ENCODE results near the gene GRB7. TPM values are rescaled to one million over a fixed set of nuclear protein-coding genes. Genes with fewer than 3 reads are reported as not detected.
A peak's percentile ranks its signal among the peaks of the same experiment; 100 is the strongest.

The GRB7 gene
- total RNA-seq, 4 donors from 2014 or later = 14.0 to 64.0 (median 26.3) TPM

GRCh38 chr17:39742126-39742855, 4.6 kb downstream of the GRB7 start:
- Histone ChIP-seq H3K36me3 (peaks cover 0 to 43% (median 0%) of the 10 kb centered on the region in 3 donors), H3K9me3 (no peaks in the 10 kb centered on the region), H3K4me3 (no peak overlapping the region), H3K4me1 (peaks cover 0 to 34% (median 15%) of the 10 kb centered on the region in 4 donors), H3K27me3 (no peaks in the 10 kb centered on the region), H3K27ac (no peak overlapping the region)
- TF ChIP-seq CTCF (IDR thresholded peaks at IDR 0.05) (no peak), POLR2A (IDR thresholded peaks at IDR 0.05) (no peak)
- DNase-seq = peak in 1 of 3 donors; percentile 43

GRCh38 chr17:39742856-39743436, 5.2 kb downstream of the GRB7 start:
- peaks cover 0 to 43% (median 0%) of the 10 kb centered on the region in 3 donors for H3K36me3 ChIP-seq
- peak in 1 of 3 donors; percentile 37 for DNase-seq
- H3K4me3 ChIP-seq = no peak overlapping the region
- no peaks in the 10 kb centered on the region for H3K9me3 ChIP-seq
- H3K27me3 ChIP-seq = no peaks in the 10 kb centered on the region
- peaks cover 0 to 34% (median 14%) of the 10 kb centered on the region in 4 donors for H3K4me1 ChIP-seq
- H3K27ac ChIP-seq = no peak overlapping the region
- TF ChIP-seq CTCF (IDR thresholded peaks at IDR 0.05) (no peak), POLR2A (IDR thresholded peaks at IDR 0.05) (no peak)

DNA sequence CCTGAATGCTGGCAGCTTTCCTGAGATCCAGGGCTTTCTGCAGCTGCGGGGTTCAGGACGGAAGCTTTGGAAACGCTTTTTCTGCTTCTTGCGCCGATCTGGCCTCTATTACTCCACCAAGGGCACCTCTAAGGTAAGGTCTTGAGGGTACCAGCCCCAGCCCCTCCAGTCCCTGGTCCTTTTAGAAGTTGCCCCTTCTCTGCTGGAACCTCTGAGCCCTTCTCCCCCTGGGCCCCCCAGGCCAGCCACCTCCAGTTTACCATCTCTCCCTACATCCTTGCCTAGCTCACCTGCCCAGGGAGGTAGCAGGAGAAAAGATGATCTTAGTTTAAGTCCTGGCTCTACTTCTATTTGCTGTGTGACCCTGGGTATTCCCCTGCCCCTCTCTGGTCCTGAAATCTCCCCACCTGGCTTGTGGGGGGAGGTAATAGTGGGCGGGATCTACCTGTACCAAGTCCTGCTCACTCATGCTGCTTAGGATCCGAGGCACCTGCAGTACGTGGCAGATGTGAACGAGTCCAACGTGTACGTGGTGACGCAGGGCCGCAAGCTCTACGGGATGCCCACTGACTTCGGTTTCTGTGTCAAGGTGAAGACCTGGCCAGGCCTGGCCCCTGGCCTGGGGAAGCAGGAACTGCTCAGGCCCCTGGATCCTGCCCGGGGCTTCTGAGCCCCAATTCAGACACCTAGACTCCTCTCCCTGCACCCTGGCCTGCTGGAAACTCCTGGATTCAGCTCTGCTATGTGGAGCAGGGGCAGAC, 6.5 kb downstream of the GRB7 start:
- Histone ChIP-seq H3K9me3 (no peaks in the 10 kb centered on the region), H3K4me1 (peaks cover 0 to 21% (median 3%) of the 10 kb centered on the region in 4 donors), H3K27ac (no peak overlapping the region), H3K27me3 (no peaks in the 10 kb centered on the region), H3K4me3 (no peak overlapping the region), H3K36me3 (peaks cover 0 to 43% (median 0%) of the 10 kb centered on the region in 3 donors)
- TF ChIP-seq CTCF (IDR thresholded peaks at IDR 0.05) = no peak
- TF ChIP-seq POLR2A (IDR thresholded peaks at IDR 0.05) = no peak
- DNase-seq = peak in 1 of 3 donors; percentile 29

GRCh38 chr17:39744836-39745215, 7.1 kb downstream of the GRB7 start:
- Histone ChIP-seq H3K4me1 (peaks cover 0 to 16% (median 0%) of the 10 kb centered on the region in 4 donors), H3K4me3 (no peak overlapping the region), H3K36me3 (peaks cover 0 to 43% (median 0%) of the 10 kb centered on the region in 3 donors), H3K27ac (no peak overlapping the region), H3K27me3 (no peaks in the 10 kb centered on the region), H3K9me3 (no peaks in the 10 kb centered on the region)
- peak in 1 of 3 donors; percentile 22 for DNase-seq
- TF ChIP-seq CTCF (IDR thresholded peaks at IDR 0.05) (no peak), POLR2A (IDR thresholded peaks at IDR 0.05) (no peak)

DNA sequence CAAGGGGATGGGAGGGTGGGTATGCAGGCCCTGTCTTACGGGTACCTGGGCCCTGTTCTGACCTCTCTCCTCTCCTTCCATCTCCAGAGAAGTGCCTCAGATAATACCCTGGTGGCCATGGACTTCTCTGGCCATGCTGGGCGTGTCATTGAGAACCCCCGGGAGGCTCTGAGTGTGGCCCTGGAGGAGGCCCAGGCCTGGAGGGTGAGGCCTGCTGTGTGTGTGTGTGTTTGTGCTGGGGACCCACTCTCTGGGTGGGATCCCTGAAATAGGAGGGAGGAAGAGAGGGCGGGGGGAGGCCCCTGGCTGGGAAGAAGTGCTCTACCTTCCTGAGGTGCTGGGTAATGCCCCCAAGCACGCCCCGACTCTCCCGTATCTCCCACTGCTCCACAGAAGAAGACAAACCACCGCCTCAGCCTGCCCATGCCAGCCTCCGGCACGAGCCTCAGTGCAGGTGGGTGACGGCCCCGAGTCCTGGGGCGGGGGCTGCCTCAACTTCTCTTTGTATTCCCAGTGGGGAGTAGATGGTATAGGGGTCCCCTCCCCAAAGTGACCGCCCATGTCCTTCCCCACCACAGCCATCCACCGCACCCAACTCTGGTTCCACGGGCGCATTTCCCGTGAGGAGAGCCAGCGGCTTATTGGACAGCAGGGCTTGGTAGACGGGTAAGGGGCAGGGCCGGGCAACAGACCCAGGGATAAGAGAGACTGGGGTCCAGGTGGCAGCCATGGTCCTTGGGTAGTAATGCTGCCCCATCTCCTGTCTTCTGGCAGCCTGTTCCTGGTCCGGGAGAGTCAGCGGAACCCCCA, 7.8 kb downstream of the GRB7 start:
- Histone ChIP-seq H3K4me3 (no peak overlapping the region), H3K27me3 (no peaks in the 10 kb centered on the region), H3K9me3 (no peaks in the 10 kb centered on the region), H3K27ac (no peak overlapping the region), H3K4me1 (peaks cover 0 to 16% (median 0%) of the 10 kb centered on the region in 4 donors), H3K36me3 (peaks cover 0 to 43% (median 0%) of the 10 kb centered on the region in 3 donors)
- DNase-seq = peak in 1 of 3 donors; percentile 43
- TF ChIP-seq POLR2A (IDR thresholded peaks at IDR 0.05) = no peak
- no peak for TF ChIP-seq CTCF (IDR thresholded peaks at IDR 0.05)

Measured in Peyer's patch (tissue), 4 donors.